A549 treated with AZD9567 at 1 μM for 4 hours (cell line): ENCODE data around the gene BMF. TPM values are rescaled to one million over a fixed set of nuclear protein-coding genes. Genes with fewer than 3 reads are reported as not detected.

ENCODE experiments used
- total RNA-seq: library from RNA; stranded (reverse); fragments of 200-300 nt; extraction: Qiagen RNA extraction; gene quantifications from 5 replicates; pipeline ENCODE4 v1.2.3, GENCODE V29; 2022; ENCODE audit not compliant: insufficient read depth

The BMF gene, protein sequence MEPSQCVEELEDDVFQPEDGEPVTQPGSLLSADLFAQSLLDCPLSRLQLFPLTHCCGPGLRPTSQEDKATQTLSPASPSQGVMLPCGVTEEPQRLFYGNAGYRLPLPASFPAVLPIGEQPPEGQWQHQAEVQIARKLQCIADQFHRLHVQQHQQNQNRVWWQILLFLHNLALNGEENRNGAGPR
- total RNA-seq = 0.42 to 1.4 TPM (median 1.2 TPM) in 5 replicates

DNA sequence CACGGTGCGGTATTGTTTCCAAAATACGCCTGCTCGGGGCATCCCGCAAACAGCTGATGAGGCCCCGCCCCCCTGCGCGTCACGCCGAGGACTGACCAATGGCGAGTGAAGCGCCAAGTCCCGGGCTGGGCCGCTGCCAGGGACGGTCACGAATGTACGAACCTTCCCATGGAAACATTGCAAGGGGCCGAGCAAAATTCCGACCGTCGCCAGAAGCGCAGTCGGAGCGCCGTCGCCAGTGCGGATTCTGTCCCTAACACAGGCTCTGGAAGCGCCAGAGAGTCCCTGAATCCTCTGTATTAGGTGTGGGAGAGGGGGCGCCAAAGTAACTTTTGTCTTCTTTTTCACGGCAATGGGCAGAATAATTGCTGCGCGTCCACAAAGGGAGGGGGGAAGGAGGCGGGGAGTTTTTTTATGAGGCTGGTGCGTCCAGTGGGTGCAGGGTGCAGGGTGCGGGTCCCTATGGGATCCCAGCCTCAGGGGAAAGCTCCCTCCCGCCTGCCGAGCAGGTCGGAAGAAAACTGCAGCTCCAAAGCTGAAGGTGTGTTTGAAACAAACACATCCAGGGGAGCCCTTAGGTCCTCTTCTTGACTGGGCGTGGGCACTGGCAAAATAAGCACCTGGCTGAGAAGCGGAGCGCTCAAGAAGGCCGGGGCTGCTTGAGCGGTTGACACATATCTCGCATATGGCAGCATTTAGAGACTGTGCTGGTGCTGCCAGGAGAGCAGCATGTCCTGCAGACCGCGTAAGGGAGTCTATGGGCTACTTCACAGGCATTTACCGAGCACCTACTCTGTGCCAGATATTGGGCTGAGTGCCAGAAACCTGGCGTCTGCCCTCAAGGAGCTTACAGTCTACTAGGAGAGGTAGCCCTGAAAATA lies at the start of gene BMF:
TSS of gene BMF (minus strand) at position 25 of the 881 bp plus-strand sequence. CDS start 2,793 bp downstream, outside the sequence.

DNA sequence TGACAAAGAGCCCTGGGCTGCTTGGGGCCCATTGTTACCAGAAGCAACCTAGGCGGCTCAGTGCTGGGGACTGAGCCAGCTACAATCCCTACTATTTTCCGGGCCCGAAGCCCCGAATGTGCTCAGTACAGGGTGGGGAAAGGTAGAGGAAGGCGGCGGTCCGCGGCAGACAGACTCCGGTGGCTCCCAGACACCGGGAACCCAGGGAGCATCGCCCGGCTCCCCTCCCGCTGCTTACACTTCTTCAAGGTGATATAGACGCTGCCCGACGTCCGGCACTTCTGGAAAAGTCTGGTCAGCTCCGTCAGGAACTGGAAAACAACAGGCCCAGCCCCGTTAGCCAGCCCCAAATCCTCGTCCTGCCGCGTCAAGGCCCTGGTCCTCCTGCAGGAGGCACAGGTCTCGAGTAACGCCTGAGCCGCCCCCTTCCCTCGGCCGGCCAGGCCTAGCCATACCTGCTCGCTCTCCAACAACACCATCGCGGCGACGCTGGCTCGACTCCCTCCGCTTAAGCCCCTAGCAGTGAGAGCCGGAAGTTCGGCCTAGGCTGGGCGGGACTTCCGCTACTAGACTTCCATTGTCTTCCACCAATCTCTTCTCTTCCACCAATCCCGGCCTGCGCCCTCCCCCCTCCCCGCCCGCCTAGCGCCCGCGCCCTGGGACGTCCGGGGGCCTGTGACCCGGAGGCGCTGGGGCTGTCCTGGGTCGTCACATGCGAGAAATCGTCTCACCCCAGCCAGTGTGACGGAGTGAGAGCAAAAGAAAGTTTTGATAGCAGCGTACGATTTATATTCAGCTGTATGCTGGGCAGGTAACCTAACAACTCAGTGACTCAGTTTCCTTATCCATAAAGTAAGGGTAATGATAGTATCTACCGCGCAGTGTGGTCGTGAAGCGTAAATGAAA lies 69.8 kb downstream of the BMF start, which contains the start of gene SRP14:
TSS of gene SRP14 (minus strand) at position 544 of the 906 bp plus-strand sequence. CDS start at position 479, 65 bp downstream.

Other genes with a start within 250 kb of the BMF start
- gene GPR176, start 188.6 kb downstream of the BMF start, total RNA-seq = 9.3 to 13.5 TPM (median 9.7 TPM) in 5 replicates
- 14.8 to 18.0 TPM (median 17.0 TPM) in 5 replicates for gene EIF2AK4, start 174.8 kb downstream of the BMF start, total RNA-seq
- 235 to 262 TPM (median 259 TPM) in 5 replicates for gene SRP14, start 69.7 kb downstream of the BMF start, total RNA-seq
- 24.6 to 27.6 TPM (median 25.8 TPM) in 5 replicates for gene BUB1B, start 52.2 kb upstream of the BMF start, total RNA-seq
- 0.16 to 0.31 TPM (median 0.24 TPM) in 4 of 5 replicates, not detected in the other for gene PAK6, start 130.2 kb upstream of the BMF start, total RNA-seq
- gene ANKRD63, start 174.2 kb upstream of the BMF start, total RNA-seq = 0.14 to 0.35 TPM (median 0.34 TPM) in 4 of 5 replicates, not detected in the other
- gene PLCB2, start 199.1 kb upstream of the BMF start, total RNA-seq = 0.52 to 1.2 TPM (median 0.73 TPM) in 4 of 5 replicates, not detected in the other
- 6.9 to 7.8 TPM (median 7.2 TPM) in 5 replicates for gene INAFM2, start 214.8 kb upstream of the BMF start, total RNA-seq
- gene CCDC9B, start 232.1 kb upstream of the BMF start, total RNA-seq = 15.6 to 19.3 TPM (median 15.8 TPM) in 5 replicates
- gene PHGR1, start 242.2 kb upstream of the BMF start, total RNA-seq = not detected in 5 replicates
- gene DISP2, start 249.3 kb upstream of the BMF start, total RNA-seq = 0.71 to 2.2 TPM (median 1.3 TPM) in 4 of 5 replicates, not detected in the other